ENCODE data around the gene DNAJC21. TPM values are rescaled to one million over a fixed set of nuclear protein-coding genes. Genes with fewer than 3 reads are reported as not detected.

The DNAJC21 gene
- total RNA-seq, 1 donor from 2014 or later: 46.2 TPM

GRCh38 chr5:35003018-35003957 is 73.9 kb downstream of the DNAJC21 start:
- peak; percentile 91 for TF ChIP-seq CTCF (conservative IDR thresholded peaks at IDR 0.05)
- Mint-ChIP-seq H3K4me3 (no peak overlapping the region), H3K27me3 (ENCODE audit: low read depth) (peaks cover 31% of the 10 kb centered on the region), H3K36me3 (ENCODE audit: low read depth) (no peaks in the 10 kb centered on the region), H3K9me3 (no peaks in the 10 kb centered on the region), H3K4me1 (no peaks in the 10 kb centered on the region), H3K27ac (ENCODE audit: unreplicated experiment) (no peak overlapping the region)
- peak; percentile 78 for DNase-seq (ENCODE audit: low read depth, low spot score)

GRCh38 chr5:35004200-35004599 is 74.8 kb downstream of the DNAJC21 start:
- no peak for TF ChIP-seq CTCF (conservative IDR thresholded peaks at IDR 0.05)
- DNase-seq (ENCODE audit: low read depth, low spot score): no peak
- Mint-ChIP-seq H3K27ac (ENCODE audit: unreplicated experiment) (no peak overlapping the region), H3K27me3 (ENCODE audit: low read depth) (peaks cover 25% of the 10 kb centered on the region), H3K4me3 (no peak overlapping the region), H3K4me1 (peaks cover 4% of the 10 kb centered on the region), H3K9me3 (no peaks in the 10 kb centered on the region), H3K36me3 (ENCODE audit: low read depth) (no peaks in the 10 kb centered on the region)

GRCh38 chr5:35004771-35005170 is 75.4 kb downstream of the DNAJC21 start:
- H3K4me3 Mint-ChIP-seq: no peak overlapping the region
- H3K27me3 Mint-ChIP-seq (ENCODE audit: low read depth): peaks cover 23% of the 10 kb centered on the region
- peaks cover 4% of the 10 kb centered on the region for H3K4me1 Mint-ChIP-seq
- DNase-seq (ENCODE audit: low read depth, low spot score): no peak
- TF ChIP-seq CTCF (conservative IDR thresholded peaks at IDR 0.05): no peak
- no peak overlapping the region for H3K27ac Mint-ChIP-seq (ENCODE audit: unreplicated experiment)
- H3K36me3 Mint-ChIP-seq (ENCODE audit: low read depth): no peaks in the 10 kb centered on the region
- H3K9me3 Mint-ChIP-seq: no peaks in the 10 kb centered on the region

Other genes with a start within 250 kb of the DNAJC21 start
- gene TTC23L, start 90.4 kb upstream of the DNAJC21 start, total RNA-seq: 1.6 and 2.3 TPM in 2 replicates
- 36.1 and 43.6 TPM in 2 replicates for gene RAD1, start 14.1 kb upstream of the DNAJC21 start, total RNA-seq
- 43.2 and 51.3 TPM in 2 replicates for gene BRIX1, start 13.8 kb upstream of the DNAJC21 start, total RNA-seq
- gene AGXT2, start 118.4 kb downstream of the DNAJC21 start, total RNA-seq: not detected in 2 replicates

All from neural crest cell (in vitro differentiated cells).